Erythroblast (primary cell): Measurements from ENCODE around the gene POLR3E.

ENCODE experiments used
- GATA1 ChIP-seq: IDR thresholded peaks from 2 replicates; pipeline ENCODE4 v1.6.1; 2011; ENCODE audit warnings: low read depth, mild to moderate bottlenecking, control low read depth, low read length, moderate library complexity
- POLR2A ChIP-seq: IDR thresholded peaks from 2 replicates; pipeline ENCODE4 v1.6.1; 2011; ENCODE audit warnings: mild to moderate bottlenecking, low read length

DNA sequence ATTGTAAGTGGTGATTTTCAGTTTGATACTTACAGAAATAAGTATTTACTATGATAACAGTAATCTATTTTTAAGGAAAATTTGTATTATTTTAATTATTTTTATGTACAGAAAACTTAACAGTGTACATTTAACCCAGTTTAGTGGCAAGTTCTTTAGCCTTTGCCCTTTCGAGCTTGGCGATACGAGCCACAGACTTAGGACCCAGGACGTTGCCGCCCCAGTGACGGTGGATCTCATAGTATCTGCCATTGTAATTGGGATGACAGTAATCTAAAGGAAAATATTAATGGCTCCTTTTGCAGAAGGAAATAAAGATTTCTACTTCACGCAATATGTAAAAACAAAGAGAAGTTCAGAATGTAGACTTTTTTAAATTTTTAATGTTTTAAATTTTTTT lies 82.4 kb downstream of the POLR3E start:
- TF ChIP-seq POLR2A (no peak), GATA1 (no peak)
